Dendritic cell treated with granulocyte-macrophage colony-stimulating factor and Interleukin-4, amounts not matched to agents 40 ng/mL and 50 ng/mL, for 4 days (primary cell): ENCODE measurements around the gene CASZ1.

Experiments used
- H3K27ac Mint-ChIP-seq: one replicate; pipeline ENCODE4 v1.8.0; 2022; ENCODE audit warnings: mild to moderate bottlenecking, mixed read lengths
- H3K27me3 Mint-ChIP-seq: one replicate; pipeline ENCODE4 v1.8.0; 2022; ENCODE audit warnings: mild to moderate bottlenecking, mixed read lengths
- H3K36me3 Mint-ChIP-seq: one replicate; pipeline ENCODE4 v1.8.0; 2022; ENCODE audit warnings: low read depth, mixed read lengths
- H3K4me1 Mint-ChIP-seq: one replicate; pipeline ENCODE4 v1.8.0; 2022; ENCODE audit warnings: low read depth, mixed read lengths
- H3K4me3 Mint-ChIP-seq: one replicate; pipeline ENCODE4 v1.8.0; 2022; ENCODE audit warnings: mild to moderate bottlenecking, moderate library complexity, mixed read lengths
- H3K9me3 Mint-ChIP-seq: one replicate; pipeline ENCODE4 v1.8.0; 2022; ENCODE audit warnings: mixed read lengths
- intact Hi-C: fragments of 100-400 bp; cut with micrococcal nuclease; formaldehyde crosslinking; loops from one replicate; pipeline ENCODE4 v1.15.0; 2022

The CASZ1 gene

DNA sequence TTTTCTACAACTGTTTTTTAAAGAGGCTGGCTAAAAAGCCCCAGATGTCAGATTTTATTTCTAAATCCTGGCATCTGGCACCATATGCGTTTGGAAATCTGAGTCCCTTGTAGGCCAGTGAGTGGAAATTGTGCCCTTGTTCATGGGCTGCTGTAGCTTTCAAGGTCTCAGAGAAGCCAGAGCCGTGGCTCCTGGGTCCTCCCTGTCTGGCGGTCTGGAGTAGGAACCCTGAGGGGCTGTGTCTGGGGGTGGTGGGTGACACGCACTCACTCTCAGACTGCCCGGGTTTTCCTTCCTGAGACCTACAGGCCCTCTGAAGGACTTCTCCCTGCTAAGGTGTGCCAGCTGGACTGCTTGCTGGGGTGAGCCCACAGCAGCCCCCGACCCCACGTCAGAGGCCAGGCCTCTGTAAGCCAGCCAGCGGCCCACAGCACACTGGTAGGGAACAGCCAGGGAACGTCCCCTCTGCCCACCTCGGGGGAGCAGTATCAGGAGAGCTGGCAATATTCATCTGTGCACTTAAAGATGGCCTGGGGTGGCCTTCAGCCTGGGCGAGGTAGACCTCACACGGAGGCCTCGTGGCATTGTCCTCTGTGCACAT is 170.2 kb downstream of the CASZ1 start:
- H3K9me3 Mint-ChIP-seq, result no peaks in the 10 kb centered on the region
- intact Hi-C loops, result no loop called here
- H3K36me3 Mint-ChIP-seq, result peaks cover 65% of the 10 kb centered on the region
- H3K4me3 Mint-ChIP-seq, result no peak overlapping the region
- H3K4me1 Mint-ChIP-seq, result no peaks in the 10 kb centered on the region
- no peak overlapping the region for H3K27ac Mint-ChIP-seq
- H3K27me3 Mint-ChIP-seq, result no peaks in the 10 kb centered on the region

DNA sequence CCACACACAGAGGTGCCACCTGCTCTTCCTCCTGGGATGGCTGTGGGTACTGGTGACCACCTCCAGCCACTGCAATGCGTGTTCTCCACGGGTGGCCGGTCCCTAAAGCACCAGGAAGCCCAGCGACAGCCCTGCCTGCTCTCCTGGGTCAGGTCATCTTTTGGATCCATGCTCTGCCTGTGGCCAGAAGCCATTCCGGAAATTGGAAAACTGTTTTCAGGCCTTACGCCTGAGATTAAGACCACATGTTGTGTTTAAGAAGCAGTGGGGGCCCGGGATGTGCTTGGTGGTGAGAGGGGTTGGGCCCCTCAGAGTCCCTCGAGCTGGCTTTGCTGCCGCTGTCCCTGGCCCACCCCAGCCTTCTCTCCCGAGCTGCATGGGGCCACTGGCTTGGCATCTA is 170.9 kb downstream of the CASZ1 start:
- Mint-ChIP-seq H3K9me3 (no peaks in the 10 kb centered on the region), H3K27ac (no peak overlapping the region), H3K27me3 (no peaks in the 10 kb centered on the region), H3K4me3 (no peak overlapping the region), H3K36me3 (peaks cover 58% of the 10 kb centered on the region), H3K4me1 (no peaks in the 10 kb centered on the region)
- intact Hi-C loops, result no loop called here

DNA sequence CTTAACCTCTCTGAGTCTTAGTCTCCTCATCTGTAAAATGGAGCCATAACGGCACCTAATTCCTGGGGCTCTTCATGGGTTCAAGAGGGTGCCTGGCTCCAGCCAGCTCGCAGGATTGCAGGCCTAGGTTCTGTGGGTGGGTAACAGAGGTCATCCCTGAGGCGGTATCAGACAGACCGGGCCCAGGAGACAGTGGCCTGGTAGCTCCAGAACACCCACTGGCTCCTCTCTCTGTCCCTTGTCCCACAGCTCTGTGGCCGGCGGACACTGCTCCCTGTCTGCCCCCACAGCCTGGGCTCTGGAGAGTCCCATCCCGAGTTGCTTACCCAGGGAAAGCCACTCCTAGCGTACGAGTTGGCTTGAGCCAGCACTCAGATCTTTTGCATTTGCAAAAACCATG is 171.4 kb downstream of the CASZ1 start:
- Mint-ChIP-seq H3K27me3 (no peaks in the 10 kb centered on the region), H3K4me1 (no peaks in the 10 kb centered on the region), H3K36me3 (peaks cover 53% of the 10 kb centered on the region), H3K27ac (no peak overlapping the region), H3K4me3 (no peak overlapping the region), H3K9me3 (no peaks in the 10 kb centered on the region)
- intact Hi-C loops, result no loop called here

DNA sequence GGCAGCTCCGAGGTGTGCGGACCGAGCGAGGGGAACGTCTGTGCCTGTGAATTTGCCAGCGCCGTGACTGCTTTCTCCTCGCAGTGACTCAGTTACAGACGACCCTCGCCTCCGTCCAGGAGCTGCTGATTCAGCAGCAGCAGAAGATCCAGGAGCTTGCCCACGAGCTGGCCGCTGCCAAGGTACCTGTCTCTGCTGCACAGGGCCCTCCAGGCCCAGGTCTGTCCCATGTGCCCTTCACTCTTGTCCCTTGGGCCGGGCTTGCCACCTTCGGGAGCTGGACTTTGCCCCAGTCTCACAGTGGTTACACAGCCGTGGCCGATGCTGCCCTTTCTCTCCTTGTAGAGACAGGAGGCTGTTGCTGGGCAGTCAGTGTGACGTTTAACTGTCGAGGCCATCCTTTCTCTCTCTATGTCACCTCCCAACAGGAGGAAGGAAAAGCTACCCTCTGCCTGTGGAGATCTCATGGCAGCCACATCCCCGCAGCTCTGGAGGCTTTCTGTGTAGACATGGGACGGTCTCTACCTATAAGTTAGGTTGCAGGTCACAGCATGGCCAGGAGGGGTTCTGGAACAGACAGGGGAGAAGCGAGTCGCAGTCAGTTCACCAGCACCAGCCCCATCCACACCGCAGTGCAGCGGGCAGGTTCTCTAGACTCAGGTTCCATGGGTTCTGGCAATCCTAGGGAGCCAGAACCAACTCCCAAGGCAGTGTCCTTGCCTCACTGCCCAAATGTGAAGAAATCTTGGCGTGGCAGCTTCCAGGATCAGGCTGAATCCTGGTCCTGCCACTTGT is 172.0 kb downstream of the CASZ1 start:
- H3K36me3 Mint-ChIP-seq, result peaks cover 47% of the 10 kb centered on the region
- intact Hi-C loops, result no loop called here
- H3K27ac Mint-ChIP-seq, result no peak overlapping the region
- H3K27me3 Mint-ChIP-seq, result no peaks in the 10 kb centered on the region
- H3K4me3 Mint-ChIP-seq, result no peak overlapping the region
- no peaks in the 10 kb centered on the region for H3K9me3 Mint-ChIP-seq
- H3K4me1 Mint-ChIP-seq, result no peaks in the 10 kb centered on the region

DNA sequence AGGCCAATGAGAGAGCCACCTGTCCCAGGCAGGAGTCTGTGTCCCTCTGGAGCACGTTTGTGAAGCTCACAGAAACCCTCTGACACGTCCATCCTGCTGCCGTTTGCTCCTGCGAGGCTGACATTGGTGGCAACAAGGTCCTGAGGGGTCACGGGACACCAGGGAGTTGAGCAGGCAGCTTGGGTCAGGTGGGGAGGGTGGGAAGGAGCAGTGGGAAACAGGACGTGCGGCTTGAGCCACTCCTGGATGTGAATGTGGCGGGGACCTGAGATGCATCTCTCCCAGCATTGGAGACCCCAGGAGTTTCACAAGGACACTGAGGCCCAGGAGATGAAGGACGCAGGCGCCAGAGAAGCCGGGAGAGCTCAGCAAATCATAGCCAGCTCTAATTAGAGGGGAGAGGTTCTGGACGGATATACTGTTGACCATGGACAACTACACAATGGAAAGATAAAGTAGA is 172.7 kb downstream of the CASZ1 start:
- H3K9me3 Mint-ChIP-seq, result no peaks in the 10 kb centered on the region
- intact Hi-C loops, result no loop called here
- H3K27me3 Mint-ChIP-seq, result no peaks in the 10 kb centered on the region
- no peaks in the 10 kb centered on the region for H3K4me1 Mint-ChIP-seq
- H3K36me3 Mint-ChIP-seq, result peaks cover 42% of the 10 kb centered on the region
- H3K4me3 Mint-ChIP-seq, result no peak overlapping the region
- H3K27ac Mint-ChIP-seq, result no peak overlapping the region

DNA sequence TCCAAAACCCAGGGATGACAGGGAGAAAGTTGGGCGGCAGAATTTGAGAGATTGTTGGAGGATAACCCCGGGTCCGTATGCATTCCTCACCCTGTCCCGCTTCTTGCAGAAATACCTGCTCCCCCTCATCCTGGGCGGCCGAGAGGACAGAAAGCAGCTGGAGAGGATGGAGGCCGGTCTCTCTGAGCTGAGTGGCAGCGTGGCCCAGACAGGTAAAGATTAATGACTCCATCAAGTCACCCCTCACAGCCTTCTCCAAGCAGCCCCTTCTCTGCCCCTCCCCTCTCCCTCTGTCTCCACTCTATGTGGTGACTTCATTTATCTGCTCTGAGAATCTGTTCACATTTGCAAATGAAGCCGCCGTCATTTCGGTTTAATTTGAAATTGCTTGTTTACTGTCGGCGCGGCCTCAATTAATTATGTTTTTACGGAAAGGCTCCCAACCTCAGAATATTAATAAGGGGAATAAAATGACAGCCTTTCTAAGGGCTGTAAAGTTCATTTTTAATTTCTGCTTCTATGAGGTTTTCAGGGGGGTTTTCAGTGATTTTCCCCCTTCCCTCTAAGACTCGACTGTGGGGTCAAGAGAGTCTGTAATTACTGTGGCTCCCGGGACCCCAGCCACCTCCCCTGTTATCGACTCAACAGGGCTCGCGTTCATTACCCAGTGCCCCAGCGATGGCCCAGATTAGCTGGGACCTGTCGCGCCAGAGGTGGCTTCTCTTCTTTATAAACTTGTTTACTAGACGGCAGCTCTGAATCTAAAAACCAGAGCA is 173.3 kb downstream of the CASZ1 start:
- intact Hi-C loops, result no loop called here
- H3K9me3 Mint-ChIP-seq, result no peaks in the 10 kb centered on the region

DNA sequence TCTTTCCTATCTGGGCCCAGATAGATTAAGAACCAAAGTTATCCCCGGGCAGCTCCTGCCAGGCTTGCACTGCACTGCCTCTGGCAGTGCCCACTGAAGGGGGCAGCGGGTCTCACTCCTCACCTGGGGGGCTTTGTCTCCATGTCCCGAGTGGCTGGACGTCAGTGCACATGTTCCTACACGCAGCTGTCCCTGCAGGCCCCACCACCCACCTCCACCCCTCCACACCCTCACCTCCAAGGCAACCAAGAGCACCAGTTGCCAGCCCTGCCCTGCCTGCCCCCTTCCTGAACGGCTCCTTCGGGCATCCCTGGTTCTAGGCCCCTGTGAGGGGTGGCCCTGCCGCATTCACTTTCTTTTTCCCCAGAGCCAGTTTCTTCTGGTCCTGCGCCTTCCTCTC is 174.5 kb downstream of the CASZ1 start:
- H3K4me1 Mint-ChIP-seq, result no peaks in the 10 kb centered on the region
- H3K27me3 Mint-ChIP-seq, result no peaks in the 10 kb centered on the region
- intact Hi-C loops, result no loop called here
- H3K9me3 Mint-ChIP-seq, result no peaks in the 10 kb centered on the region
- no peak overlapping the region for H3K27ac Mint-ChIP-seq
- H3K36me3 Mint-ChIP-seq, result peaks cover 48% of the 10 kb centered on the region
- H3K4me3 Mint-ChIP-seq, result no peak overlapping the region

More for the DNA sequence above, 173.3 kb downstream of the CASZ1 start:
- Mint-ChIP-seq H3K4me3 (no peak overlapping the region), H3K27me3 (no peaks in the 10 kb centered on the region), H3K36me3 (peaks cover 48% of the 10 kb centered on the region), H3K27ac (no peak overlapping the region), H3K4me1 (no peaks in the 10 kb centered on the region)

DNA sequence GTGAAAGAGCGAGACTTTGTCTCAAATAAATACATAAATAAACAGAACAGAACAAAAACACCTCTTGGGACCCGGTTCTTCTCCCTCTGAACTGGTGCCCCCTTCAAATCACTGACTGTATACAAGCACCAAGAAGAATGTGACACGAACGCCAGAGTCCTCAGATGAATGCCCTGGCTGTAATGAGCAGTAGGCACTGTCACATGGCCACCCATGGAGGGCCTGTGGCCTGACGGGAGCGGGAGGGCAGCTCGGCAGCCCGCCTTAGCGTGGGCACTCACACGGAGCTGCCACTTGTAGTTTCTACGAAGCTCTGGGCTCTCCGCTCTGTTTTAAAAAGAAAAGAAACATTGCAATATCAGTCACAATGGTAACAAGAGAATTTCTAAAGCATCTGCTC is 175.7 kb downstream of the CASZ1 start:
- Mint-ChIP-seq H3K27me3 (no peaks in the 10 kb centered on the region), H3K36me3 (peaks cover 51% of the 10 kb centered on the region), H3K27ac (no peak overlapping the region), H3K4me1 (peaks cover 1% of the 10 kb centered on the region), H3K4me3 (no peak overlapping the region), H3K9me3 (no peaks in the 10 kb centered on the region)
- intact Hi-C loops, result no loop called here

DNA sequence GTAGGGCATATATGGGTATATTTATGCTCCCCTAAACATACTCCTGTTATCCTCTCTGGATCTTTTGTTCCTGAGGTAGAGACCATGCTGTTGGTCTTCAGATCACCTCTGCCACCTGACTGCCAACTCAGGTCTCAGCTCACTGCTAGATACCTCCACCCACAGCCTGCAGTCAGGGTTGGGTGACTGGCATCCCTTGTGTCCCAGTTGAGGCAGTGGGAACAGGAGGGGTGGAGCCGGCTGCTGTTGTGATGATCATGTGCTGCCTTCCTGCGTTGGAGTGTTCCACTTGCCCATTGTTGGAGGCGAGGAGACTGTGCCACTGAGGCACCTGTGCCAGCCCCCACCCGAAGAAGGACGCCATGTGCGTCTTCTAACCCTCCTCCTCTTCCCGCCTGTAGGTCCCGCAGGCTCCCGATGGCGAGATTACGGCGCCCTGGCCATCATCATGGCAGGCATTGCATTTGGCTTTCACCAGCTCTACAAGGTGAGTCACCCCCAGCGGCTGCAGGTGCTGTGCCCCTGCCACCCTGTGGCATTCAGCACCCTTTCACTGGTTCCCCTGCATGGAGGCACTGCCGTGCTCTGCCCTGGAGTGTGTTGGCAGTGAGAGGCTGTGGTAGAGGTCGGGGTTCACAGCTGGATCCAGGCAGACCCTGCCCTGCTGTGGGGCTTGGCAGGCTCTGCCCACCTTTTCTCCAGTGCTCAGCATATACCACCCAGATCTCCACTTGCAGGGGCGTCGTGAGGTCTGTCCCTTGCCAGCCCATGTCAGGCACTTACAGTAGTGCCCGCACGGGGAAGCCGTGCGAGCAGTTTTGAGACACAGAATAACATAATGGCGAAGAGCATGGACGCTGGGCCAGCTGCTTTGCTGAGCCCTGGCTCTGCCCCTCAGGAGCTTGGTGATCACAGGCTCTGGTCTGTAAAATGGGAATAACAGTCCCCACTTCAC is 178.2 kb downstream of the CASZ1 start:
- Mint-ChIP-seq H3K27me3 (no peaks in the 10 kb centered on the region), H3K4me3 (no peak overlapping the region), H3K9me3 (no peaks in the 10 kb centered on the region), H3K4me1 (peaks cover 20% of the 10 kb centered on the region), H3K27ac (no peak overlapping the region), H3K36me3 (peaks cover 33% of the 10 kb centered on the region)
- intact Hi-C loops, result no loop called here

DNA sequence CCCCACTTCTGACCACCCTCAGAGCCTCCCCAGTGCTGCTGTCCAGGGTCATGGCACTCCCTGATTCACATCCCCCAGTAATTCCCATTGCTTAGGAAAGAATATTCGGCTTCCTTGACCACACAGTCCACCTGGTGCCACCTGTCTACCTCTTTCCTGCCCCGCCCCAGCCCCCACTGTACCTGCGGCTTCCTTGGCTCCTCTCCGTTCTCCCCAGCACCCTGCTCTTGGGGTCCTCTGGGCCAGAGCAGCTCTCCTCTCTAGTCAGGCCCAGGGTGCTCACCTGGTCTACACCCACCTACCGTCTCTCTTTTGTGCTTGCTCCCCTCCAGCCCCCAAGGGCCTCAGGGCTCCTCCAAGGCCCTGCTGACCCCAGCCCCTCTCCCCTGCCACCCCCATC is 179.1 kb downstream of the CASZ1 start:
- Mint-ChIP-seq H3K27ac (peak overlapping the region; percentile 28), H3K9me3 (no peaks in the 10 kb centered on the region), H3K4me1 (peaks cover 20% of the 10 kb centered on the region), H3K27me3 (no peaks in the 10 kb centered on the region), H3K36me3 (peaks cover 31% of the 10 kb centered on the region), H3K4me3 (no peak overlapping the region)
- intact Hi-C loops, result no loop called here

DNA sequence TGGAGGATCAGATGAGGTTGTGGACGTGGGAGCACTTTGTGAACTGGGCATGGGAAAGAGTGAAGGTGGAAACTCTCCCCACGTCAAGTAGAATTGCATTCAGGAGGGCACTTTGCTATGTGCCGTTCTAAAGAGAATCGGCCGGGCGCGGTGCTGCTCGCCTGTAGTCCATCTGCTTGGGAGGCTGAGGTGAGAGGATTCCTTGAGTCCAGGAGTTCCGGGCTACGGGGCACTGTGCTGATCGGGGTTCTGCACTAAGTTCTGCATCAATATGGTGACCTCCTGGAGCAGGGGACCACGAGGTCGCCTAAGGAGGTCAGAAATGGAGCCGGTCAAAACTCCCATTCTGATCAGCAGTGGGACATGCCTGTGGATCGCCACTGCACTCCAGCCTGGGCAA is 179.8 kb downstream of the CASZ1 start:
- intact Hi-C loops, result no loop called here
- no peak overlapping the region for H3K4me3 Mint-ChIP-seq
- H3K27me3 Mint-ChIP-seq, result no peaks in the 10 kb centered on the region
- H3K36me3 Mint-ChIP-seq, result peaks cover 25% of the 10 kb centered on the region
- no peaks in the 10 kb centered on the region for H3K9me3 Mint-ChIP-seq
- H3K27ac Mint-ChIP-seq, result peak overlapping the region; percentile 28
- peaks cover 20% of the 10 kb centered on the region for H3K4me1 Mint-ChIP-seq

DNA sequence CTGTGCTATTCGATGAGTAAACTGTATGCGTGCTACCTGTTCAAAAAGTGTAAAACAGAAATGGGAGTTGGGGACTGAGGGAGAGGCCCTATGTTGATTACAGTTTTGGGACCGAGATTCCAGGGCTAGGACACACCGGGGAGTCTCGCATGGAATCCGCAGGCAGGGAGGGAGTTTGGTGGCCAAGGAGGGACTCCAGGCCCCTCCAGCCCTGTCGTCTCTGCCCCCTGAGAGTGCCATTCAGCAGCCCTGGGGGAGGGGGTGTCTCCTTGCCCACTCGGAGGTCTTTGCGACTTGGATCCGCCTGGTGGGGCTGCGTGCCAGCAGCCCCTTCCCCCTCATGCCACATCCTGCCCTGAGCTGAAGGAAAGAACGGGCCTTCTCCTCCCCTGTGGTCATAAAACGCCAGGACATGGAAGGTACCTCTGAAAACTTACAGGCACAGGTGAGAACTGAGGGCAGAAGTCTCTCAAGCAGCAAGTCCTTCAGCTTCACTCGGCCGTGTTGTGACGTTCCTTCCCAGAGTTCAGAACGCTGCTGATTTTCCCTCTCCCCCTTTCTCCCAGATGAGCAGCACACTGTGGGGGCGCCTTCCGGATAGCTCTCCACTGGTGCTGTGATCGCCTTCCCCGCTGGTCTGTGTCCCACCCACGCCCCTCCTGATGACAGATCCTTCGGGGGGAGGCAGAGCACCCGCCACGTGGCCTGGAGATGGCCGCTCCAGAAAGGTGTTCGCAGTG is 180.3 kb downstream of the CASZ1 start:
- peak overlapping the region; percentile 55 for H3K27ac Mint-ChIP-seq

DNA sequence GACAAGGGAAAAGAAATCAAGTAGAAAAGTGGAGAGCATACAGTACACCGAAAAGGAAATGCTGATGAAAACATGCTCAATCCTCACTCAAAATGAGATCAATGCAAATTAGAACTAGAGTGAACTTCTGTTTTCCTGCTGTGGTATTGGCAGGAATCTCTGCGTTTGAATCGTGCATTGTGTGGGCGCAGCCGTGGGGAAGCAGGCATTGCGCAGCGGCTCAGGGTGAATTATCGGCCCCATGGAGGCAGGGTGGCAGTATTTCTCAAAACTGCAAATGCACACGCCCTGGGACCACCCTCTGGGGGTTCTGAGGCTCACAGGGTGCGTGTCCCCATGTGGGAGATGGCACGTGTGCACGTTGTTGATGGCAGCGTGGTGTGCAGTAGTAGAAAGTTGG is 181.1 kb downstream of the CASZ1 start:
- H3K4me1 Mint-ChIP-seq, result peaks cover 25% of the 10 kb centered on the region

More for the DNA sequence above, 180.3 kb downstream of the CASZ1 start:
- Mint-ChIP-seq H3K4me1 (peaks cover 20% of the 10 kb centered on the region), H3K9me3 (no peaks in the 10 kb centered on the region), H3K36me3 (peaks cover 25% of the 10 kb centered on the region), H3K4me3 (no peak overlapping the region), H3K27me3 (no peaks in the 10 kb centered on the region)
- intact Hi-C loops, result no loop called here

More for the DNA sequence above, 181.1 kb downstream of the CASZ1 start:
- Mint-ChIP-seq H3K27me3 (no peaks in the 10 kb centered on the region), H3K27ac (peak overlapping the region; percentile 55), H3K4me3 (peak overlapping the region; percentile 5), H3K9me3 (no peaks in the 10 kb centered on the region), H3K36me3 (peaks cover 25% of the 10 kb centered on the region)
- intact Hi-C loops, result no loop called here
